SK-N-SH (cell line): Measurements from ENCODE around the gene ART5.

Experiments
- CTCF ChIP-seq: fragments of 200-600 bp; sonication (generic); IDR thresholded peaks from 2 replicates; pipeline ENCODE4 v1.6.1; 2017; ENCODE audit warnings: antibody characterized with exemption, mild to moderate bottlenecking, moderate library complexity
- ELF1 ChIP-seq: IDR thresholded peaks from 2 replicates; pipeline ENCODE4 v1.4.0; 2012
- EZH2phosphoT487 ChIP-seq: fragments of 200-600 bp; sonication (generic); IDR thresholded peaks from 2 replicates; pipeline ENCODE4 v1.6.1; 2017; ENCODE audit warnings: low read depth, mixed run types, mild to moderate bottlenecking, antibody characterized with exemption, moderate library complexity, borderline replicate concordance
- FOSL2 ChIP-seq: IDR thresholded peaks from 2 replicates; pipeline ENCODE4 v1.4.0; 2012; ENCODE audit warnings: low read depth, mild to moderate bottlenecking, moderate library complexity, borderline replicate concordance
- GABPA ChIP-seq: IDR thresholded peaks from 2 replicates; pipeline ENCODE4 v1.4.0; 2012; ENCODE audit warnings: low read depth, mild to moderate bottlenecking
- JUND ChIP-seq: IDR thresholded peaks from 2 replicates; pipeline ENCODE4 v1.4.0; 2012
- MAX ChIP-seq: IDR thresholded peaks from 2 replicates; pipeline ENCODE4 v1.4.0; 2012; ENCODE audit warnings: low read depth
- RCOR1 ChIP-seq: fragments of 150-350 bp; IDR thresholded peaks from 2 replicates; pipeline ENCODE4 v1.6.1; 2017; ENCODE audit warnings: antibody characterized with exemption, low read length
- REST ChIP-seq: IDR thresholded peaks from 2 replicates; pipeline ENCODE4 v1.6.1; 2012; ENCODE audit warnings: mild to moderate bottlenecking, low read depth, low read length, moderate library complexity
- TAF1 ChIP-seq: IDR thresholded peaks from 2 replicates; pipeline ENCODE4 v1.6.1; 2012; ENCODE audit warnings: low read depth, mild to moderate bottlenecking, low read length, moderate library complexity, borderline replicate concordance
- USF1 ChIP-seq: IDR thresholded peaks from 2 replicates; pipeline ENCODE4 v1.4.0; 2012; ENCODE audit warnings: low read depth, borderline replicate concordance

- TF ChIP-seq ELF1 = no peak
- TF ChIP-seq EZH2phosphoT487 = no peak
- TF ChIP-seq CTCF = no peak
- no peak for TF ChIP-seq MAX
- no peak for TF ChIP-seq USF1
- no peak for TF ChIP-seq JUND
- TF ChIP-seq REST = no peak
- TF ChIP-seq RCOR1 = no peak
- no peak for TF ChIP-seq GABPA
- TF ChIP-seq FOSL2 = no peak
- TF ChIP-seq TAF1 = no peak
Observed at GRCh38 chr11:3641191-3641590, 601 bp downstream of the ART5 start.
